AG04449 (cell line): ENCODE results near the gene PAK4.

ENCODE experiments used
- CTCF ChIA-PET: fragments of 350-600 bp; formaldehyde crosslinking; extraction: SDS; loops from one replicate; lab custom pipeline; 2021; ENCODE audit warnings: antibody characterized with exemption; lab: Yijun Ruan, JAX
- POLR2A ChIA-PET: fragments of 400-600, 350-600 bp; formaldehyde crosslinking; extraction: SDS; loops from one replicate; lab custom pipeline; 2020; ENCODE audit warnings: antibody characterized with exemption, inconsistent platforms; lab: Yijun Ruan, JAX
- DNase-seq: peaks from one replicate; pipeline ENCODE4 v3.0.0-alpha.2; 2010; ENCODE audit warnings: low read depth, low spot score
- H3K4me3 ChIP-seq: 2 replicates; pipeline ENCODE4 v1.5.1; 2011; ENCODE audit warnings: low read depth, mild to moderate bottlenecking, control low read depth, low read length
- CTCF ChIP-seq: IDR thresholded peaks from one replicate; pipeline ENCODE4 v1.5.1; 2011; ENCODE audit warnings: mild to moderate bottlenecking, moderate library complexity, low read length, control low read depth, inconsistent platforms; ENCODE audit not compliant: insufficient read depth; ENCODE audit errors: missing control alignments

The PAK4 gene

GRCh38 chr19:39137131-39137530 is 11.5 kb downstream of the PAK4 start:
- POLR2A ChIA-PET, result no interaction called here
- CTCF ChIA-PET, result interaction anchor here (2.5 kb wide), 2 partner anchors 9 to 190 kb away, joined by 6 to 9 read pairs; no protein-coding TSS in a partner anchor
- no peak for TF ChIP-seq CTCF
- no peak for DNase-seq
- H3K4me3 ChIP-seq, result no peak overlapping the region

GRCh38 chr19:39138221-39139211 is 12.9 kb downstream of the PAK4 start:
- ChIA-PET POLR2A (no interaction called here), CTCF (interaction anchor here (2.5 kb wide), 2 partner anchors 11 to 189 kb away, joined by 6 to 9 read pairs; no protein-coding TSS in a partner anchor)
- no peak overlapping the region for H3K4me3 ChIP-seq
- TF ChIP-seq CTCF, result no peak
- no peak for DNase-seq

GRCh38 chr19:39139305-39139874 is 13.8 kb downstream of the PAK4 start:
- CTCF ChIA-PET, result interaction anchor here (1.0 to 2.5 kb wide), 3 partner anchors 11 to 210 kb away, joined by 3 to 9 read pairs (median 6); no protein-coding TSS in a partner anchor
- no peak for DNase-seq
- no peak overlapping the region for H3K4me3 ChIP-seq
- TF ChIP-seq CTCF, result no peak
- POLR2A ChIA-PET, result no interaction called here

GRCh38 chr19:39139971-39140453 is 14.4 kb downstream of the PAK4 start:
- CTCF ChIA-PET, result interaction anchor here (1.0 kb wide), 1 partner anchor 210 kb away, joined by 3 read pairs; no protein-coding TSS in a partner anchor
- no peak for DNase-seq
- no peak for TF ChIP-seq CTCF
- no peak overlapping the region for H3K4me3 ChIP-seq
- POLR2A ChIA-PET, result no interaction called here

- TF ChIP-seq CTCF, result no peak
- CTCF ChIA-PET, result interaction anchor here (1.2 to 1.6 kb wide), 2 partner anchors 8 to 18 kb away, joined by 3 read pairs; no protein-coding TSS in a partner anchor
- POLR2A ChIA-PET, result no interaction called here
- no peak for DNase-seq
- no peak overlapping the region for H3K4me3 ChIP-seq
Measured at GRCh38 chr19:39140594-39140993, 15.0 kb downstream of the PAK4 start.
